Heart left ventricle (tissue), 13 donors: ENCODE data around the gene PTPRN2.
"Not testable (repeated sequence)": the region's sequence is repeated elsewhere in the genome, so short reads cannot be mapped to it uniquely, and the experiment has no call there.

Source experiments
- CTCF ChIP-seq, 12 donors: fragments of 200-600 bp; sonication (generic) in 4 of 12; IDR thresholded peaks; one replicate each; pipeline versions ENCODE4 v1.5.0 to v1.8.0; 2018 to 2022; ENCODE audit warnings: antibody characterized with exemption in 12 of 12, mild to moderate bottlenecking in 5 of 12
- POLR2A ChIP-seq, 2 donors: fragments of 450-650 bp; IDR thresholded peaks; one replicate each; pipeline ENCODE4 v1.6.1; 2017; ENCODE audit warnings: antibody characterized with exemption in 2 of 2, mild to moderate bottlenecking in 2 of 2, moderate library complexity in 2 of 2
- donor health status: ischemic (EF 13 %, LVEDD 7.1; RV severe dilation, severe dysfunction).
- donor health status: DM: no; HTN: yes; CAD: no.
- donor health status: DM: no; HTN: no; CAD: no.
- donor health status: ischemic (EF 25% LVEDD 6.9; RV normal size, moderate dysfunction).
- donor health status: ischemic (EF 25% LVEDD 5.7; RV mildly dilated, moderate dysfunction).
- donor health status: ischemic (EF 35%, LVEDD 5.7; RV mildly dilated, moderate dysfunction).
- donor health status: nonischemic (EF 11% LVEDD 7.7; RV severe dilation, severe dysfunction).
- donor health status: DM: yes; HTN: yes; CAD: no.
- donor health status: PGD.
- donor health status: ischemic (EF 29% LVEDD 5.4; RV normal size, mild dysfunction).
- donor health status: nonischemic (EF 23%, LVEDD 6.1; RV moderate dilation, normal function).

GRCh38 chr7:158405771-158406170 lies 181.9 kb downstream of the PTPRN2 start:
- not testable (repeated sequence) for TF ChIP-seq CTCF, POLR2A (IDR thresholded peaks at IDR 0.05)
